Neural crest cell (in vitro differentiated cells): ENCODE data around the gene MAN2B2. TPM values are rescaled to one million over a fixed set of nuclear protein-coding genes. Genes with fewer than 3 reads are reported as not detected.
A peak's percentile ranks its signal among the peaks of the same experiment; 100 is the strongest.

Source experiments
- DNase-seq: peaks from one replicate; pipeline ENCODE4 v3.0.0; 2021; ENCODE audit warnings: low read depth, mixed read lengths, low spot score
- H3K27ac Mint-ChIP-seq: one replicate; pipeline ENCODE4 v1.8.0; 2021; ENCODE audit warnings: mild to moderate bottlenecking, mixed read lengths; ENCODE audit not compliant: unreplicated experiment
- H3K27me3 Mint-ChIP-seq: 2 replicates; pipeline ENCODE4 v1.8.0; 2021; ENCODE audit warnings: low read depth, mild to moderate bottlenecking, mixed read lengths
- H3K36me3 Mint-ChIP-seq: 2 replicates; pipeline ENCODE4 v1.8.0; 2021; ENCODE audit warnings: low read depth, mild to moderate bottlenecking, mixed read lengths
- H3K4me1 Mint-ChIP-seq: 2 replicates; pipeline ENCODE4 v1.8.0; 2021; ENCODE audit warnings: mixed read lengths
- H3K4me3 Mint-ChIP-seq: one replicate; pipeline ENCODE4 v1.8.0; 2021; ENCODE audit warnings: mild to moderate bottlenecking, mixed read lengths
- H3K9me3 Mint-ChIP-seq: 2 replicates; pipeline ENCODE4 v1.8.0; 2021; ENCODE audit warnings: mixed read lengths
- total RNA-seq: library from RNA; stranded (reverse); gene quantifications from 2 replicates; pipeline ENCODE4 v1.2.1, GENCODE V29; 2021
- TF ChIP-seq, protein P1 (sequence below): fragments of 200-600 bp; sonication (generic); conservative IDR thresholded peaks from 2 replicates; pipeline ENCODE4 v1.5.0; 2021; ENCODE audit warnings: antibody characterized with exemption, mild to moderate bottlenecking

The MAN2B2 gene
- total RNA-seq, 1 donor from 2014 or later, result 9.4 TPM

GRCh38 chr4:6620296-6620695, 45.3 kb downstream of the MAN2B2 start:
- TF ChIP-seq, protein P1, sequence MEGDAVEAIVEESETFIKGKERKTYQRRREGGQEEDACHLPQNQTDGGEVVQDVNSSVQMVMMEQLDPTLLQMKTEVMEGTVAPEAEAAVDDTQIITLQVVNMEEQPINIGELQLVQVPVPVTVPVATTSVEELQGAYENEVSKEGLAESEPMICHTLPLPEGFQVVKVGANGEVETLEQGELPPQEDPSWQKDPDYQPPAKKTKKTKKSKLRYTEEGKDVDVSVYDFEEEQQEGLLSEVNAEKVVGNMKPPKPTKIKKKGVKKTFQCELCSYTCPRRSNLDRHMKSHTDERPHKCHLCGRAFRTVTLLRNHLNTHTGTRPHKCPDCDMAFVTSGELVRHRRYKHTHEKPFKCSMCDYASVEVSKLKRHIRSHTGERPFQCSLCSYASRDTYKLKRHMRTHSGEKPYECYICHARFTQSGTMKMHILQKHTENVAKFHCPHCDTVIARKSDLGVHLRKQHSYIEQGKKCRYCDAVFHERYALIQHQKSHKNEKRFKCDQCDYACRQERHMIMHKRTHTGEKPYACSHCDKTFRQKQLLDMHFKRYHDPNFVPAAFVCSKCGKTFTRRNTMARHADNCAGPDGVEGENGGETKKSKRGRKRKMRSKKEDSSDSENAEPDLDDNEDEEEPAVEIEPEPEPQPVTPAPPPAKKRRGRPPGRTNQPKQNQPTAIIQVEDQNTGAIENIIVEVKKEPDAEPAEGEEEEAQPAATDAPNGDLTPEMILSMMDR, result no peak

GRCh38 chr4:6620891-6621555, 46.0 kb downstream of the MAN2B2 start:
- Mint-ChIP-seq H3K9me3 (no peaks in the 10 kb centered on the region), H3K36me3 (peaks cover 8% of the 10 kb centered on the region), H3K4me1 (peaks cover 5% of the 10 kb centered on the region), H3K4me3 (no peak overlapping the region), H3K27me3 (no peaks in the 10 kb centered on the region), H3K27ac (peak overlapping the region; percentile 64)
- TF ChIP-seq, protein P1, result no peak
- DNase-seq, result no peak

More at GRCh38 chr4:6620296-6620695, 45.3 kb downstream of the MAN2B2 start:
- DNase-seq, result no peak
- H3K36me3 Mint-ChIP-seq, result peaks cover 8% of the 10 kb centered on the region
- H3K4me1 Mint-ChIP-seq, result peaks cover 3% of the 10 kb centered on the region
- no peaks in the 10 kb centered on the region for H3K27me3 Mint-ChIP-seq
- no peak overlapping the region for H3K27ac Mint-ChIP-seq
- H3K9me3 Mint-ChIP-seq, result no peaks in the 10 kb centered on the region
- H3K4me3 Mint-ChIP-seq, result no peak overlapping the region

GRCh38 chr4:6621556-6621927, 46.6 kb downstream of the MAN2B2 start:
- TF ChIP-seq, protein P1, result no peak
- H3K27ac Mint-ChIP-seq, result peak overlapping the region; percentile 64
- H3K4me1 Mint-ChIP-seq, result peaks cover 5% of the 10 kb centered on the region
- H3K4me3 Mint-ChIP-seq, result no peak overlapping the region
- no peak for DNase-seq
- H3K27me3 Mint-ChIP-seq, result no peaks in the 10 kb centered on the region
- H3K36me3 Mint-ChIP-seq, result peaks cover 6% of the 10 kb centered on the region
- H3K9me3 Mint-ChIP-seq, result no peaks in the 10 kb centered on the region

DNA sequence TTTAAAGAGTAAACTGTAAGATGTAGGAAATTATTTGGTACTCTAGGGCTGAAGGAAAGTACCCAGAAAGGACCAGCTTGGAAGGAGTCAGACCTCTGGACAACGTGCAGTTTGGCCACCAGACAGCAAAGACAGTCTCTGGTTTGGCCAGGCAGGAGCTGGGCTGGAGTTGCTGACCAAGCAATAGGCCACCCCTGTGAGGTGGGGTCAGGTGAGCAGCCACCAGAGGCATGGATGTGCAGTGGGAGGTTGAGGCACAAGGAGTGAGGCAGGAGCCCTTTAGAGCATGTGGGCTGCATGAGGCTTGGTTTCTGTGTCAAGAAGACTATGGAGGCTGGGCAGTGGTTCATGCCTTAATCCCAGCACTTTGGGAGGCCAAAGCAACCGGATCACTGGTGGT, 47.8 kb downstream of the MAN2B2 start:
- Mint-ChIP-seq H3K27me3 (no peaks in the 10 kb centered on the region), H3K4me1 (peaks cover 5% of the 10 kb centered on the region), H3K36me3 (no peaks in the 10 kb centered on the region), H3K27ac (no peak overlapping the region), H3K9me3 (no peaks in the 10 kb centered on the region), H3K4me3 (no peak overlapping the region)
- no peak for DNase-seq
- TF ChIP-seq, protein P1, result no peak

DNA sequence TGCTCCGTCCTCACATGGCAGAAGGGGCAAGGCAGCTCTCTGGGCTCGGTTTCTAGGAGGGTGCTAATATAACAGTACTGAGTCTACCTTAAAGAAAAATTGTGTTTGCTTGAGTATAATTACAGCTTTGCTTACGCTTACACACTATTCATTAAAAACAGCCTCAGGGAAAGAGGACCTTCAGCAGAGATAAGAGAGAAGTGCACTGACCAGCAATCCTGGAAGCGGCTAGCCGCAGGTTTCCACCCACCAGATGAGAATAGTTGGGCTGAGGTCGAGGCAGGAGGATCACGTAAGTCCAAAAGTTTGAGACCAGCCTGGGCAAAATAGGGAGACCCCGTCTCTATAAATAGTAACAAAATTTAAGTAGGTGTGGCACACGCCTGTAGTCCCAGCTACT, 50.3 kb downstream of the MAN2B2 start:
- Mint-ChIP-seq H3K36me3 (no peaks in the 10 kb centered on the region), H3K9me3 (no peaks in the 10 kb centered on the region), H3K4me1 (peaks cover 5% of the 10 kb centered on the region), H3K27ac (no peak overlapping the region), H3K27me3 (no peaks in the 10 kb centered on the region), H3K4me3 (no peak overlapping the region)
- TF ChIP-seq, protein P1, result no peak
- no peak for DNase-seq
